Measurements from ENCODE around the gene GPATCH11.

GPATCH11 gene

DNA sequence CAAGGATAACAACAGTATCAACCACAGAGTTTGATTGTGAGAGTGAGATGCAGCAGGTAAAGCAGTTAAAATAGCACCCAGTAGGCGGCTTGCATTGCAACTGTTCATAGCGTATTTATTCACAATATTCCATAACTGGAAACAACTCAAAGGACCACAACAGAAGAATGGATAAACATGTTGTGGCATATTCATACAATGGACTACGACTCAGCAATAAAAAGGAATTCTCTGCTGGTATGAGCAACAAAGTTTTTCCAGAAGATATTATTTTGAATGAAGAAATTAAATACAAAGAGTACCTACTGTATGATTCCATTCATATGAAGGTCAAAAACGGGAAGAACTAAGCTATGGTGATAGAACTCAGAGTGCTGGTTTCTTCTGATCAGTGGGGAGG lies 25.2 kb downstream of the GPATCH11 start:
- DNase-seq, result no peak

DNA sequence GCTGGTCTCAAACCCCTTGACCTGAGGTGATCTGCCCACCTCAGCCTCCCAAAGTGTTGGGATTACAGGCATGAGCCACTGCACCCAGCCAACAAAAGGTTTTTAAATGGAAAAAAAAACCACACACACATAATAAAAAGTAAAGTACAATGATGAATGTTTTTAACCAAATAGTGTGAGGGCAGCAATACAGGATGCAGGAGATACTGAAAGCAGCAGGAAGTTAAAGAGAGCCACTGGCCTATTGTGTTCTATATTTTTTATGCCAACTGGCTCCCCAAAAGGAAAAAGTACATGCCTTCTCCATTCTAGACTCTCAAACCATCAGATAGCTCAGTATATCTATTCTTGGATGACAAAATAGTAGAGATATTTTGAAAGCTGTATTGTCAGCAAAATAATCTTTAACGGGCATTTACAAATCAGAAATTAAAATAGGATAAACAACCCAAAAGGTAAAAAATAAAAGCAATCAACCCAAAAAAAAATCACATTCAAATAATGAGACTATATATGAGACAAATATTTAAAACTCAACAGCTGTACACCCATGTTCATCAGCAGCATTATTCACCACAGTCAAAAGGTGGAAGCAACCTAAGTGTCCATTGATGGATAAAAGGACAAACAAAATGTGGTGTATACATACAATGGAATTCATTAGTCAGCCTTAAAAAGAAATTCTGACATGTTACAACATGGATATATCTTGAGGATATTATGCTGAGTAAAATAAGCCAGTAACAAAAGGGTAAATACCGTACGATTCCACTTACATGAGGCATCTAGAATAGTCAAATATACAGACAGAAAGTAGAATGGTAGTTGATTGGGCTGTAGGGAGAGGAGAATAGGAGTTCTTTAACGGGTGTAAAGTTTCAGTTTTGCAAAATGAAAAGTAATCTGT lies 26.2 kb downstream of the GPATCH11 start:
- no peak for DNase-seq

DNA sequence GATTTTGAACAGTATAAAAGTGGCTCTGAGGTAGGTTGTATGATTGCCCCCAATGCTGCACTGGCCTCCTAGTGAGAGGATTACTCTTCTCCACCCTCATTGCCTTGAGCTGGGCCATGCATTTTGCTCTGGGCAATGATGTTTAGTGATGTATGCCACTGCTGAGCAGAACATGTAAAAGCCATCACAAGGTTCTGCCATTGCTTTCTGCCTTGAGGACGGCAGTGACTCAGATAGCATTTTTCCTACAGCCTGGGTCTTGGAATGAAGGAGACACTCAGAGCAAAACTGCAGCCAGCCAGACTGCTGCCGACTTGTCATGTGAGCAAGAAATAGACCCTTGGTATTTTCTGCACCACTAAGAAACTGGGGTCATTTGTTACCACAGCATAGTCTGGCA lies 27.6 kb downstream of the GPATCH11 start:
- no peak for DNase-seq

DNA sequence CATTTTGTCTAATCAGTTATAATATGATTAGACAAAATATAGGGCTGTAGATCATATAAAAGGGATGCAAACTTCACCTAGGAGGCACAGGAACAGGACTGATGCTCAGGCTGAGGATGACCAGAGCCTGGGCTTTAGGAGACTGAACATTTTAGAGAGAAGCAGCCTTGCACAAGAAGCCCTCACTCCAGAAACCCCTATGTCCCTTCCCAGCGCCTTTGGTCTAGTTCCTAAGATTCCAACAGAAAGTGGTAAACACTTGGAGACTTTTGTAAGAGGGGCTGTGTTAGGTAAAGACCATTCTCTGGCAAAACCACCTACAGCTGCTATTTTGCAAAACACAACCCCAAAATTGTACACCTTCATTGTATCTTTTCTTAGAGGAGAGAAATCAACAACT lies 33.2 kb downstream of the GPATCH11 start:
- no peak for DNase-seq

DNA sequence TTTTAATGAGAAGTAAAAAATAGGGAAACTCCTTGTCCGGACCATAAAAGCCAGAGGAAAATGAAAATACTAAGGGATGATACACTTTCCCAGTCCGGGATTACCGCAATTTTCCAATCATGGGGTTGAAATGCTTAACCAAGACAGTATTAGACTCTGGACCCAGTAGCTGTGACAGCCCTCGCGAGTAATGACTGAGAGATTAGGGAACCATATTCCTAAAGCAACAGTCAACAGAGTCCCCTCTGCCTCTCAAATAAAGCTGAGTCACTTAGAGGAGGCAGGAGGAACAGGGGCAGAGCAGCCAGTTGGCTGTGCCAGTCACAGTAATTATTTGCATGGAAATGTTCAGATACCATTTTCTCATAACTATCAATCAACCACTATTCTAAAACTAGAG lies 34.8 kb downstream of the GPATCH11 start:
- no peak for DNase-seq

DNA sequence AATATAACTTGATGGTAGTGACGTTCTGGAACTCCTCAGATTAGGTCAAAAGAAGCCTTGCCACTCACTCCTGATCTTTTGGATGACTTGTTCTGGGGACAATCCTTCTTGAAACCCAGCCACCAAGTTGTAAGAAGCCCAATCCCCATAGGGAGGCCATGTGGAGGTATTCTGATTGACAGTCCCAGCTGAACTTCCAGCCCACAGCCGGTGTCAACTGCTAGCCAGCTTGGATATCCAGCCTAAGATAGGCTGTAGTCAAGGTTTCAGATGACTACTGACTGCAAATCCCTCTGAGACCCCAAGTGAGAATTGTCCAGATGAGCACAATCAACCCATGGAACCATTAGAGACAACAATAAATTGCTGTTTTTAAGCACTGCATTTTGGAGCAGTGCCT lies 41.1 kb downstream of the GPATCH11 start:
- no peak for DNase-seq

DNA sequence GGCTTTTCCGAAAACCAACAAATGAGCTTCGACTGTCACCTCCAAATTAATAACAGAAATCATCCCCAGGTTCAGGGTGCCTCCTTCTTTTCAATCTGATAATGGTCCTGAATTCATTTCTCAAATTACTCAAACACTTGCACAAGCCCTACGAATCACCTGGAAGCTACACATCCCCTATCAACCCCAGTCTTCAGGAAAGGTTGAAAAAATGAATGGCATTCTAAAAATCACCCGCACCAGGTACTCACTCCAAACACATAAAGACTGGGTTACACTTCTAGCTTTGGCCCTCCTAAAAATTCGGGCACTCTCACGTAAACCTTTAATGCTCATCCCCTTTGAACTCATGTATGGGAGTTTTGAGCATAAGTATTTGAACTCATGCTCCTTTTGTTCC lies 48.6 kb downstream of the GPATCH11 start:
- DNase-seq, result no peak

DNA sequence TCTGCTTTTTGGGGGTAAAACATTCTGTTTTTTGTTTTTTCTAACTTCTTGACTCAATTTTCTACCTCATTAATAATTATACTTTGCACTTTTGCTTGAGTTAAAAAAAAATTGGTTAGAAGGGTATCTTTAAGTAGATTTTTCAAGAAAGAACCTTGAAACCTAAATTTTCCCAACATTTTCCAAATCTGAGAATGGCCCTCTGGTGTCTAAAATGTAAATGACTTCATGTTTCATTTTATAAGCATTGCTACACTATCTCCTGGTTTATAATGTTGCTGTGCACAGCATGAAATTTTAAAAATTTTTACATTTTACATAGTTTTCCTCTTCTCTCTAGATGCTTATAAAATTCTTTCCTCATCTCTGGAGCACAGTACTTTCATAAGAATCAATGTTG lies 58.2 kb downstream of the GPATCH11 start:
- no peak for DNase-seq

DNA sequence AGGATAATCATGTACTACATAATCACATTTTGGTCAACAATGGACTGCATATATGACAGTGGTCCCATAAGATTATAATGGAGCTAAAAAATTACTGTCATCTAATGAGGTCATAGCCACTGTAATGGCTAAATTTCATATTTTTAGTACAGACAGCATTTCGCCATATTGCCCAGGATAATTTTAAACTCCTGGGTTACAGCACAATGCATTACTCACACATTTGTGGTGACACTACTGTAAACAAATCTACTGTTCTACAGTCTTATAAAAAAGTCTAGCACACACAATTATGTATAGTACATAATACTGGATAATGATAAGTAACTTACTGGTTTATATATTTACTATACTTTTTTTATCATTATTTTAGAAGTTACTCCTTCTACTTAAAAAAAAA lies 59.7 kb downstream of the GPATCH11 start:
- no peak for DNase-seq

DNA sequence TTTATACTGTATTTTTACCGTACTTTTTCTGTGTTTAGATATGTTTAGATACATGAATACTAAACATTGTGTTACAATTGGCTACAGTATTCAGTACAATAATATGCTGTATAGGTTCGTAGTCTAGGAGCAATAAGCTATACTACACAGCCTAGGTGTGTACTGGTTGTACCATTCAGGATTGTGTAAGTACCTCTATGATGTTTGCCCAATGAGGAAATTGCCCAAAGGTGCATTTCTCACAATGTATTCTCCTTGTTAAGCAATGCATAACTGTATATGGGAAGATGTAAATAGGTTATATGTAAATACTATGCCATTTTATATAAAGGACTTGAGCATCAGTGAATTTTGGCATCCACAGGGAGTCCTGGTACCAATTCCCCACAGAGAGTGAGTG lies 61.7 kb downstream of the GPATCH11 start:
- no peak for DNase-seq

DNA sequence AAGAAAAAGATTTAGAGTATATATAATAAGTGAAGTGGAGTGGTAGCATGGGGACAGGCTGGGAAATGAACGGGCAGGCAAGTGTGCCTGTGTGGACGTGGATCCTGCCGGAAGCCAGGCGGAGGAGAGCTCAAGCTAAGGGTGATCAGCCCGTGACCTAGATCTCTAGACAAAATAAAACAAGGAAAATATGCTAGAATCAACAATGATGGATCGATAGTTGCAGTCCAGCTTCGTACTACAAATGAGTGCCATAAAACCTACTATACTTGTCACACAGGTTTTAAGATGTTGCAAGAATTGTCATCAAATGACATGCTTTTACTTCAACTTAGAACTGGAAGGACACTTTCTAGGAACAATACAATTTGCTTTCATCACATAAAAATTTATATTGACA lies 64.0 kb downstream of the GPATCH11 start:
- DNase-seq, result no peak

Data from stimulated activated naive CD4-positive, alpha-beta T cell treated with Interleukin-2 at 50 U/mL for 16 hours (primary cell).